IPS-20b (cell line): ENCODE results near the gene IMMP1L.

ENCODE experiments used
- H3K27ac ChIP-seq: one replicate; pipeline ENCODE4 v1.5.1; 2013; ENCODE audit warnings: low read length
- H3K27me3 ChIP-seq: 2 replicates; pipeline ENCODE4 v1.6.1; 2013; ENCODE audit warnings: mild to moderate bottlenecking, low read length, inconsistent platforms; ENCODE audit not compliant: insufficient read depth
- H3K36me3 ChIP-seq: 2 replicates; pipeline ENCODE4 v1.6.1; 2013; ENCODE audit warnings: low read depth, mild to moderate bottlenecking, inconsistent platforms, low read length, moderate library complexity; ENCODE audit not compliant: insufficient read depth
- H3K4me1 ChIP-seq: 2 replicates; pipeline ENCODE4 v1.6.1; 2013; ENCODE audit warnings: mild to moderate bottlenecking, control low read depth, inconsistent platforms, low read length, moderate library complexity; ENCODE audit not compliant: insufficient read depth
- H3K4me3 ChIP-seq: 2 replicates; pipeline ENCODE4 v1.5.1; 2013; ENCODE audit warnings: mild to moderate bottlenecking, low read length, inconsistent platforms
- H3K9ac ChIP-seq: 2 replicates; pipeline ENCODE4 v1.6.1; 2013; ENCODE audit warnings: low read depth, mild to moderate bottlenecking, inconsistent platforms, low read length, moderate library complexity
- H3K9me3 ChIP-seq: 2 replicates; pipeline ENCODE4 v1.6.1; 2013; ENCODE audit warnings: mild to moderate bottlenecking, low read depth, low read length, inconsistent platforms; ENCODE audit not compliant: insufficient read depth

The IMMP1L gene

DNA sequence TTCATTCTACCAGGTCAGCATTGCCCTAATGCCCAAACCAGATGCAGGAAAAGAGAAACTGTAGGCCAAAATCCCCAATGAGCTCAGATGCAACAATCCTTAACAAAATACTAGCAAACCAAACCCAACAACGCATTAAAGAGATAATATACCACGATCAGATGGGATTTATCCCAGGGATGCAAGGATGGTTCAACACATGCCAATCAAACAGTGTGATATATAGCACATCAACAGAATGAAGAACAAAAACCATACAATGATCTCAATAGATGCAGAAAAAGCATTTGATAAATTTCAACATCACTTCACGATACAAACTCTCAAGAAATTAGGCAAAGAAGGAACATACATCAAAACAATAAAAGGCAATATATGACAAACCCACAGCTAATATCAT is 45.0 kb downstream of the IMMP1L start:
- Histone ChIP-seq H3K9me3 (peaks cover 16% of the 10 kb centered on the region; the same call in 1 of the 2 replicates), H3K27ac (no peak overlapping the region), H3K27me3 (no peaks in the 10 kb centered on the region), H3K4me3 (no peak overlapping the region), H3K36me3 (peaks cover 6% of the 10 kb centered on the region), H3K4me1 (no peaks in the 10 kb centered on the region; the same call in 1 of the 2 replicates), H3K9ac (no peak overlapping the region)

DNA sequence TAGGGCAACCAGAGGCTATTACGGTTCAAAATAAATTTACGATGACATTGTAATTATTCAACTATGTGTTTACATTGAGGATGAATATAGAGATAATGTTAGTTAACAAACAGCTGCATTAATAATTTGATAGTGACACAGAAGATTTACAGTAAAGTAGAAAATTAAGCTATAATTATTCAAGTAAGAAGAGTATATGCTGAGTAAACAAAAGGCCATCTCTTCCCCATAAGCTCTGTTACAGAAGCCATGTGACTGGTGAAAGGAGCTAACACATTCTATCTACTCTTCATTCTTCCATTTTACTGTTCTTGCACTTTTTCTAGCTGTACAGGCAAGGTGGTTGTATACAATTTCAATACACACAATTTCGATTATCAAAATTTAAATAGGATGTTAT is 54.2 kb downstream of the IMMP1L start:
- Histone ChIP-seq H3K36me3 (no peaks in the 10 kb centered on the region; the same call in 1 of the 2 replicates), H3K4me3 (no peak overlapping the region), H3K27me3 (no peaks in the 10 kb centered on the region), H3K9ac (no peak overlapping the region), H3K27ac (no peak overlapping the region), H3K4me1 (no peaks in the 10 kb centered on the region), H3K9me3 (no peaks in the 10 kb centered on the region)

DNA sequence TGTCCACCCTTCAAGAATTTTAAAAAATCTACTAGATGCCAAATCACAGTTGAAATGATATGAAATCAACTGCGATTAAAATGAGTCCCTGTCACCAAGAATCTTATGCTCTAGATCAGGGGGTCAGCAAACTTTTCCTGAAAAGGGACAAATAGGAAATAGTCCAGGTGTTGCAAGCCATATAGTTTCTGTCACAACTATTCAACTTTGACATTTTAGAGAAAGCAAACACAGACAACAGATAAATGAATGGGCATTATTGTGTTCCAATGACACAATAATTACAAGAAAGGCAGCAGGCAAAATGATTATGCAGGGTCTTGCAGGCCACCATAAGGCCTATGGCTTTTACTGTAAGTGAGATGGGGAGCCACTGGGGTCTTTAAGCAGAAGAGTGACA is 58.6 kb downstream of the IMMP1L start:
- Histone ChIP-seq H3K36me3 (no peaks in the 10 kb centered on the region; the same call in 1 of the 2 replicates), H3K4me1 (no peaks in the 10 kb centered on the region), H3K27ac (no peak overlapping the region), H3K9me3 (no peaks in the 10 kb centered on the region), H3K4me3 (no peak overlapping the region), H3K27me3 (no peaks in the 10 kb centered on the region), H3K9ac (no peak overlapping the region)

DNA sequence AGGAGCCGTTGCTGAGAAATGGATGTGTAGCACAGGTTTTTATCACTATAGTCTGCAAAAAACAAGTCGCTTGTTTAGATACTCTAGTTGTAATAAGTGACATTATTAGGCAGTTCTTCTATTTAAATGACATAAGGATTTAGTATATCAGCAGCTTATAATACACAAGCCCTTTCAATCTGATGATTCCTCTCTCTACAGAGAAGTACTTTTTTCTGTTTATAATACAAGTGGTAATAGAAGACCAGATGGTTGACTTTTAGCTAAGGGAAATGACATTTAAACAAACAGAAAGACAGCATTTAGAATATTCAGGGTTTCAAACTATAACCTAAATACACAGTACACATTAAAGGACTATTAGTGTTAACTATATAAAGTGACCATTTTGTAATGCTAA is 60.4 kb downstream of the IMMP1L start:
- Histone ChIP-seq H3K27me3 (no peaks in the 10 kb centered on the region), H3K9ac (no peak overlapping the region), H3K36me3 (no peaks in the 10 kb centered on the region; the same call in 1 of the 2 replicates), H3K4me3 (no peak overlapping the region), H3K27ac (no peak overlapping the region), H3K4me1 (no peaks in the 10 kb centered on the region; the same call in 1 of the 2 replicates), H3K9me3 (no peaks in the 10 kb centered on the region)

DNA sequence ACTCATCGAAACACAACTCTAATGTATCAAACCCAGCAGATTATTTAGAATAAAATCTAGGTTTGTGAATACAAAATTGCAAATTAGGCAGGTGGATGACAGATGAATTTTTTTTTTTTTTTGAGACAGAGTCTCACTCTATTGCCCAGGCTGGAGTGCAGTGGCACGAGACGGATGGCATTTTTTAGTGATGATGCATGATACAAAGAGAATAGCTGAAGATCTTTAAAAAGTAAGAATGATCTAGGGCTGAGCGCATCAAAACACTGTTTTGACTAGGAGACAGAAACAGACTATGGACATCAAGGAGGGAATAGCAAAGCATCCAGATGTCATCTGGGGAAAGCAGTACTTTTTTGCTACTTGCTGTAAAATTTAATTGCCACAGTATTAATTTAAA is 63.8 kb downstream of the IMMP1L start:
- Histone ChIP-seq H3K36me3 (no peaks in the 10 kb centered on the region; the same call in 1 of the 2 replicates), H3K27ac (no peak overlapping the region), H3K9me3 (no peaks in the 10 kb centered on the region), H3K27me3 (no peaks in the 10 kb centered on the region), H3K9ac (no peak overlapping the region), H3K4me3 (no peak overlapping the region), H3K4me1 (peaks cover 11% of the 10 kb centered on the region)

DNA sequence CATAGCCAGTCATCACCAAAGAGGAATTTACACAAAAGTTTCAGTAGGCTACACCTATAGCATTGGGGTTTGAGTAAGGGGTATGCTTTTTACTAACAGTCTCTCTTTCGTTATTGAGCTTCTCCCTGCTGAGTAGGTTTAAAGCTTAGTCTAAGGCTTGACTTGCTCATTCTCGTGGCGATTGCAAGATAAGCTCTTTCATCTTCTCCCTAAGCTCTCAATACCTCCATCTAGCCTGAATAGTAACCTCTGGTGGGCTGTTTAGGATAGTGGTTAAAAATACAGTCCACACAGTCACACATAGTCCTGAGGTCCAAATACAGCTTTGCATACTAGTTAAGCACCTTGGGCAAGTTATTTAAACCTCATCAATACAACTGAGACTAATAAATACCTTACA is 65.6 kb downstream of the IMMP1L start:
- Histone ChIP-seq H3K36me3 (no peaks in the 10 kb centered on the region; the same call in 1 of the 2 replicates), H3K9ac (no peak overlapping the region), H3K4me3 (no peak overlapping the region), H3K9me3 (no peaks in the 10 kb centered on the region), H3K4me1 (peaks cover 11% of the 10 kb centered on the region), H3K27ac (no peak overlapping the region), H3K27me3 (no peaks in the 10 kb centered on the region)

DNA sequence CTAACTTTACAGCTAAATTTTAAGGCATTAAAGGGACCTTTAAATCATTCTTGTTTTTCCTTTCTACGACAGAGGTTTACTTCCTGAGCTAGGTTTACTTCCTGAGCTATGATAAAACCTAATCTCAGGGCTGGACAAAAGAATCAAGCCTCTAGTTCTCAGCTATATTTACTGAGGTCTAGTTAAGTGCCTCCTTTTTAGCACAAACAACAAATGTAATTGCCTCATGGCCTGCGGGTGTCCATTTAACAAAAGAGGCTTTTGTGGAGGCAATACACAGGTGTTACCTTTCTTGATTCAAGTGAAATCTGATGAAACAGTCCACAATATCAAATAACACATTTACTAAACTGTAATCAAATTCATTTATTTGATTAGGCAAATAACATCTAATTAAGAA is 67.3 kb downstream of the IMMP1L start:
- H3K27ac ChIP-seq: peak overlapping the region; percentile 30
- no peaks in the 10 kb centered on the region for H3K36me3 ChIP-seq
- no peak overlapping the region for H3K4me3 ChIP-seq
- H3K27me3 ChIP-seq: no peaks in the 10 kb centered on the region
- H3K4me1 ChIP-seq: peaks cover 11% of the 10 kb centered on the region
- peak overlapping the region; percentile 47; the same call in 1 of the 2 replicates for H3K9ac ChIP-seq
- H3K9me3 ChIP-seq: no peaks in the 10 kb centered on the region

DNA sequence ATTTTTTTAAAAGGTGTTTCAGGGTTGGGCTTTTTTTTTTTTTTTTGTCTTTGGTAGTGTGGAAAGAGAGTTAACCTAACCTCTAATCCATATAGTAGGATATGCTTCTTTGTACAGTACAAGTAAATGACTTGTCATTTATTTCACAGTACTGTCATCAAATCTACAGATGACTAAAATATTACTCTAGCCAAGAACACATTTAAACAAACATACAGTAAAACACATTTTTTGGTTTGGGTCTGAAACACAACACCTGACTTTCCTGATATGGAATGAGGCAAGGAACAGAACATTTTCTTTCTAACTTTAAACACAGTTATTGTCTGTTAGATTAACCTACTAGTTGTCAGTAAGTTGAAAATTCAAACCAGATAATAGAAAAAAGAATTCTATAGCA is 68.1 kb downstream of the IMMP1L start:
- Histone ChIP-seq H3K4me3 (no peak overlapping the region), H3K9ac (no peak overlapping the region)

DNA sequence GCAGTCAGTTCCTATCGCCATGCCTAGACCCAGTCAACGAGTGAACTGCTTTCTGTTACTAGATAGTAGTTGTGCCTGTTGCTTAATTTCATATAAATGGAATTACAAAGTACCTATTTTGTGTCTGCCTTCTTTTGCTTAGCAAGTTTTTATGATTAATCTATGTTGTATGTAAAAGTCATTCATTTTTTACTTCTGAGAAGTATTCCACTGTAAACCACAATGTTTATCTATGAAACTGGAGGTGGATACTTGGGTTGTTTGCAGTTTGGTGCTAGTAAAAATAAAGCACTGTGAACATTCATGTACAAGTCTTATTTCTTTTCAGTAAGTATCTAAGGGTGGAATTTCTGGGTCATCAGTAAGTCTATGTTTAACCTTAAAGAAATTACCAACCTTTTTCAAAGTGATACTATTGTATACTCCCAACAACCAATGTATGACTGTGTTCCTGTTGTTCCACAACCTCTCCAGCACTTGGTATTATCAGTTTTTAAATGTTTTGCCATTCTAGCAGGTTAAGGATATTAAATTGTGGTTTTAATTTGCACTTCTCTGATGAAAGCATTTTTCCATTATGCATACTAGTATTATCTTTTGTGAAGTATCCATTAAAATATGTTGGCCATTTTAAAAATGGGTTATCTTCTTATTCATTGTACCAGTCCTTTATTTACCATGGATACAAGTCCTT is 71.5 kb downstream of the IMMP1L start:
- Histone ChIP-seq H3K4me3 (no peak overlapping the region), H3K9ac (no peak overlapping the region), H3K9me3 (no peaks in the 10 kb centered on the region), H3K27ac (no peak overlapping the region), H3K36me3 (peaks cover under 1% of the 10 kb centered on the region; the same call in 1 of the 2 replicates), H3K4me1 (peaks cover 11% of the 10 kb centered on the region), H3K27me3 (no peaks in the 10 kb centered on the region)

More for the DNA sequence above, 68.1 kb downstream of the IMMP1L start:
- Histone ChIP-seq H3K4me1 (peaks cover 11% of the 10 kb centered on the region), H3K27me3 (no peaks in the 10 kb centered on the region), H3K27ac (no peak overlapping the region), H3K36me3 (no peaks in the 10 kb centered on the region), H3K9me3 (no peaks in the 10 kb centered on the region)

DNA sequence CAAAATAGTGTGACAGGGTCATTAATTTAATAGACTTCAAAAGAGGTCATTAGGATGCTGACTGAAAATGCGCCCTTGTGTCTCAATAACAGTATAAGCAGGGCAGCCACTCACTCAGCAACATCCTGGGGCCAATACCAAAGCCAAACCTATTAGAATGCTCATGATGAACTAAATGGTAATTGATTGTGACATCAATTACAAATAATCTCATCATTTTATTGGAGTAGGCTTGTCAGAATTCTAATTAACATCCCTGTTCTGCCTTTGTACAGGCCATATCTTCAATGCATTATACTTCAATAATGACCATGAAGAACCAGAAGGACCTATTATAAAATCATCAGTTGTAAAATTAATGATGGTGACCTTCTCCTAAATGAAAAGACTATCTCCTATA is 75.6 kb downstream of the IMMP1L start:
- H3K27ac ChIP-seq: no peak overlapping the region
- H3K27me3 ChIP-seq: no peaks in the 10 kb centered on the region
- no peak overlapping the region for H3K4me3 ChIP-seq
- H3K9me3 ChIP-seq: no peaks in the 10 kb centered on the region
- no peak overlapping the region for H3K9ac ChIP-seq
- H3K4me1 ChIP-seq: no peaks in the 10 kb centered on the region
- H3K36me3 ChIP-seq: peaks cover 23% of the 10 kb centered on the region

DNA sequence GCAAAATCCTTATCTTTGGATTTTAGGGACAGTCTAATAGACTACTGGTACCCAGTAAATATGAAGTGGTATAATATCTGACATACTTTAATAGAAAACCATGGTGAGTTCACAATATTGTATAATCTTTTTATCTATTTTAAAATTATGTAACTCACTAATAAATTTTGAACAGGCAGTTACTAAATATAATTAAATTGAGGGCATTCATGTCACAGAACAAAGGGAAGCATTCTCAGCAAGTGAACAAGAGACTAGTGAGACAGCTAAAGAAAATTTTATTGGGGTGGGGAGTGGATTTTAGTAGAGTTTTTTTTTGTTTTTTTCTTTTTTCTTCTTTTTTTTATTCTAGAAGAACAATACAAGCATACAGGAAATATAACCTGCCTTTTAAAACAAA is 84.8 kb downstream of the IMMP1L start:
- no peak overlapping the region for H3K4me3 ChIP-seq
- H3K27ac ChIP-seq: no peak overlapping the region
- peaks cover 10% of the 10 kb centered on the region for H3K36me3 ChIP-seq
- no peak overlapping the region for H3K9ac ChIP-seq
- H3K4me1 ChIP-seq: peaks cover 29% of the 10 kb centered on the region
- no peaks in the 10 kb centered on the region for H3K27me3 ChIP-seq
- no peaks in the 10 kb centered on the region for H3K9me3 ChIP-seq

DNA sequence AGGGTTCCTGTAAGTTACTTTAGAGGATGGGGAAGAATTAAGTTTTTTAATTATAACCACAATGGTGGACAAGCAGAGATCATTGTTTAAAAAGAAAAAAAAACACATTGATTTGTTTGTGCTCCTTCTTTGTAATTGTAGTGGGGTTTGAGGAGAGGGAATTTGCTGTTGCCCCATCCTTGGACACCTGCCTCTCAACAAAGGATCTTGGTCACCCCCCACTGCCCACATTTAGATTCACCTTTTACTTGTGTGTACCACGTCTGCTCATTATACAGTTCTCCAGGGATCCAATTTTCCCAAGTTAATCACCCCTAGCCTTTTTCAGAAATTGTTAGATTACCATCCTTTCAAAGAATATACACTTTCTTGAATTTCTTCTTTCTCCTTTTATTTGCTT is 86.7 kb downstream of the IMMP1L start:
- Histone ChIP-seq H3K9me3 (no peaks in the 10 kb centered on the region), H3K4me3 (peak overlapping the region; percentile 41; the same call in 1 of the 2 replicates), H3K27me3 (no peaks in the 10 kb centered on the region), H3K27ac (no peak overlapping the region), H3K4me1 (peaks cover 47% of the 10 kb centered on the region), H3K36me3 (peaks cover 4% of the 10 kb centered on the region; the same call in 1 of the 2 replicates), H3K9ac (peak overlapping the region; percentile 49; the same call in 1 of the 2 replicates)
